HCT116 (cell line): ENCODE data around the gene HMCN1. TPM values are rescaled to one million over a fixed set of nuclear protein-coding genes. Genes with fewer than 3 reads are reported as not detected.

Source experiments
- ATAC-seq: fragments of 200-7000 bp; cut with Tn5 transposase; 2 replicates; pipeline ENCODE4 v1.9.1; 2020; ENCODE audit warnings: mild to moderate bottlenecking, moderate library complexity
- BruUV-seq: library from RNA; stranded (reverse); fragments of 400-500 nt; replicated peaks from 2 replicates; lab custom pipeline; 2021; lab: Mats Ljungman, UMichigan
- CTCF ChIA-PET: fragments of 300-600 bp; sonication (Branson Sonifier 250); formaldehyde crosslinking; loops from one replicate; lab custom pipeline; 2021; ENCODE audit warnings: antibody characterized with exemption; lab: Charles Lee
- POLR2A ChIA-PET: fragments of 300-600, 350-600 bp; sonication (Branson Sonifier 250); formaldehyde crosslinking; loops from one replicate; lab custom pipeline; 2021; ENCODE audit warnings: antibody characterized with exemption; lab: Charles Lee
- RAD21 ChIA-PET, 2 experiments: fragments of 300-600 bp; sonication (Branson Sonifier 250); formaldehyde crosslinking; loops; one replicate each; lab custom pipeline; 2023; ENCODE audit warnings: low total read pairs in 2 of 2; ENCODE audit not compliant: uncharacterized antibody in 2 of 2, unreplicated experiment in 2 of 2, low non-redundant PET in 1 of 2; lab: Charles Lee
- DNase-seq: peaks from one replicate; pipeline ENCODE4 v3.0.0-alpha.2; 2010; ENCODE audit warnings: low read depth, low spot score
- H2AFZ ChIP-seq: fragments of 200-600 bp; shearing (Covaris generic), sonication (generic); 2 replicates; pipeline ENCODE4 v1.6.1; 2017; ENCODE audit warnings: low read depth, mixed run types, mixed read lengths, antibody characterized with exemption, low read length; ENCODE audit not compliant: poor library complexity, severe bottlenecking
- H3K27ac ChIP-seq: 2 replicates; pipeline ENCODE4 v1.5.1; 2012; ENCODE audit warnings: low read depth, low read length
- H3K27me3 ChIP-seq: fragments of 200-600 bp; sonication (generic); 2 replicates; pipeline ENCODE4 v1.6.1; 2016; ENCODE audit warnings: mixed run types, low read length, mixed read lengths; ENCODE audit not compliant: insufficient read depth
- H3K36me3 ChIP-seq, 2 experiments: fragments of 200-500 bp in 1 of 2; fragments of 200-600 bp in 1 of 2; sonication (Bioruptor generic) in 1 of 2; sonication (generic) in 1 of 2; 2 replicates each; pipeline versions ENCODE4 v1.5.1 to v1.6.1; 2014 to 2016; ENCODE audit warnings: low read length in 2 of 2, inconsistent platforms in 1 of 2, mixed read lengths in 1 of 2, mixed run types in 1 of 2; ENCODE audit not compliant: insufficient read depth in 2 of 2, control insufficient read depth in 1 of 2
- H3K4me1 ChIP-seq, 2 experiments: fragments of 200-600 bp in 1 of 2; sonication (generic) in 1 of 2; 2 replicates each; pipeline versions ENCODE4 v1.5.1 to v1.6.1; 2012 to 2017; ENCODE audit warnings: low read length in 2 of 2, inconsistent platforms in 1 of 2, mild to moderate bottlenecking in 1 of 2, mixed read lengths in 1 of 2, mixed run types in 1 of 2, moderate library complexity in 1 of 2; ENCODE audit not compliant: insufficient read depth in 2 of 2, control insufficient read depth in 1 of 2
- H3K4me2 ChIP-seq: fragments of 200-600 bp; sonication (generic); 2 replicates; pipeline ENCODE4 v1.6.1; 2017; ENCODE audit warnings: mixed run types, low read length, mixed read lengths
- H3K4me3 ChIP-seq, 2 experiments: fragments of 200-600 bp in 1 of 2; sonication (generic) in 1 of 2; replicated peaks in 1 of 2; 2 replicates each; pipeline ENCODE4 v1.5.1; 2011 to 2016; ENCODE audit warnings: low read length in 2 of 2, control low read depth in 1 of 2, low read depth in 1 of 2, mild to moderate bottlenecking in 1 of 2, mixed read lengths in 1 of 2, mixed run types in 1 of 2
- H3K79me2 ChIP-seq: fragments of 200-600 bp; sonication (generic); 2 replicates; pipeline ENCODE4 v1.6.1; 2017; ENCODE audit warnings: mild to moderate bottlenecking, mixed run types, low read length, moderate library complexity, mixed read lengths; ENCODE audit not compliant: insufficient read depth
- H3K9ac ChIP-seq: fragments of 200-600 bp; sonication (generic); 2 replicates; pipeline ENCODE4 v1.6.1; 2016; ENCODE audit warnings: low read length, mixed read lengths
- H3K9me2 ChIP-seq: fragments of 200-600 bp; sonication (generic), shearing (Covaris generic); 2 replicates; pipeline ENCODE4 v1.6.1; 2017; ENCODE audit warnings: mixed run types, mild to moderate bottlenecking, moderate library complexity; ENCODE audit not compliant: insufficient read depth
- H3K9me3 ChIP-seq, 2 experiments: fragments of 200-500 bp in 1 of 2; fragments of 200-600 bp in 1 of 2; sonication (Bioruptor generic) in 1 of 2; sonication (generic) in 1 of 2; 2 replicates each; pipeline ENCODE4 v1.6.1; 2014 to 2017; ENCODE audit warnings: low read length in 2 of 2, mixed read lengths in 2 of 2, inconsistent platforms in 1 of 2, low read depth in 1 of 2, mild to moderate bottlenecking in 1 of 2, mixed run types in 1 of 2, moderate library complexity in 1 of 2; ENCODE audit not compliant: control insufficient read depth in 1 of 2, insufficient read depth in 1 of 2
- H4K20me1 ChIP-seq: fragments of 200-600 bp; sonication (generic), shearing (Covaris generic); 2 replicates; pipeline ENCODE4 v1.6.1; 2017; ENCODE audit warnings: mixed run types, mild to moderate bottlenecking, moderate library complexity; ENCODE audit not compliant: insufficient read depth
- CBX3 ChIP-seq: IDR thresholded peaks from 2 replicates; pipeline ENCODE4 v1.6.1; 2012; ENCODE audit warnings: low read depth
- ELF1 ChIP-seq: IDR thresholded peaks from 2 replicates; pipeline ENCODE4 v1.6.1; 2012; ENCODE audit warnings: low read depth, borderline replicate concordance
- EZH2 ChIP-seq: fragments of 200-600 bp; sonication (generic); IDR thresholded peaks from 2 replicates; pipeline ENCODE4 v1.6.1; 2017; ENCODE audit warnings: antibody characterized with exemption, mixed run types
- EZH2phosphoT487 ChIP-seq: fragments of 200-600 bp; IDR thresholded peaks from 2 replicates; pipeline ENCODE4 v1.6.1; 2018; ENCODE audit warnings: antibody characterized with exemption, borderline replicate concordance
- JUND ChIP-seq: IDR thresholded peaks from 2 replicates; pipeline ENCODE4 v1.6.1; 2012
- POLR2A ChIP-seq: IDR thresholded peaks from 2 replicates; pipeline ENCODE4 v1.7.0; 2011; ENCODE audit warnings: borderline replicate concordance; ENCODE audit not compliant: insufficient read depth, insufficient read length; ENCODE audit errors: extremely low read depth
- POLR2AphosphoS5 ChIP-seq: IDR thresholded peaks from 2 replicates; pipeline ENCODE4 v1.6.1; 2011; ENCODE audit warnings: mild to moderate bottlenecking, low read depth, low read length, moderate library complexity
- RAD21 ChIP-seq: IDR thresholded peaks from 2 replicates; pipeline ENCODE4 v1.6.1; 2012; ENCODE audit warnings: low read depth, mild to moderate bottlenecking
- SIN3A ChIP-seq: IDR thresholded peaks from 2 replicates; pipeline ENCODE4 v1.6.1; 2012; ENCODE audit warnings: low read depth
- SP1 ChIP-seq: IDR thresholded peaks from 2 replicates; pipeline ENCODE4 v1.6.1; 2012; ENCODE audit warnings: low read depth
- TCF7L2 ChIP-seq: IDR thresholded peaks from 2 replicates; pipeline ENCODE4 v1.7.0; 2011; ENCODE audit warnings: borderline replicate concordance, inconsistent platforms; ENCODE audit not compliant: insufficient read depth, insufficient read length; ENCODE audit errors: extremely low read depth
- YY1 ChIP-seq: IDR thresholded peaks from 2 replicates; pipeline ENCODE4 v1.6.1; 2011; ENCODE audit warnings: low read length, low read depth, moderate library complexity, mild to moderate bottlenecking; ENCODE audit not compliant: insufficient replicate concordance; ENCODE audit errors: extremely low read depth
- ZBTB33 ChIP-seq: IDR thresholded peaks from 2 replicates; pipeline ENCODE4 v1.6.1; 2011; ENCODE audit warnings: mild to moderate bottlenecking, low read length, moderate library complexity; ENCODE audit not compliant: insufficient replicate concordance; ENCODE audit errors: extremely low read depth
- ZFX ChIP-seq: fragments of 450-650 bp; IDR thresholded peaks from 2 replicates; pipeline ENCODE4 v1.6.1; 2017
- intact Hi-C: fragments of 100-400 bp; cut with micrococcal nuclease; formaldehyde crosslinking; loops from 2 replicates; pipeline ENCODE4 v1.10.0; 2022
- total RNA-seq: library from RNA; stranded (reverse); gene quantifications from one replicate; pipeline ENCODE4 v1.2.1, GENCODE V29; 2021; ENCODE audit not compliant: unreplicated experiment
- TF ChIP-seq, protein P1 (sequence below): IDR thresholded peaks from 2 replicates; pipeline ENCODE4 v1.6.1; 2012; ENCODE audit warnings: low read depth
- TF ChIP-seq, protein P2 (sequence below), 3 experiments: fragments of 200-600 bp in 1 of 3; sonication (generic) in 1 of 3; IDR thresholded peaks in 2 of 3; conservative IDR thresholded peaks in 1 of 3; 2 replicates each; pipeline ENCODE4 v1.5.1; 2012 to 2017; ENCODE audit warnings: low read depth in 2 of 3, low read length in 2 of 3, antibody characterized with exemption in 1 of 3, borderline replicate concordance in 1 of 3, control low read depth in 1 of 3, mild to moderate bottlenecking in 1 of 3, mixed read lengths in 1 of 3, mixed run types in 1 of 3, moderate library complexity in 1 of 3; ENCODE audit not compliant: insufficient read depth in 1 of 3
- TF ChIP-seq, protein P3 (sequence below): IDR thresholded peaks from 2 replicates; pipeline ENCODE4 v1.6.1; 2012

The HMCN1 gene
- total RNA-seq, 1 experiment from 2014 or later, result 0.59 TPM

- ATAC-seq (no peak), DNase-seq (no peak)
- no peak overlapping the region for H3K4me3 ChIP-seq
- RAD21 ChIA-PET, result no interaction called here
- CTCF ChIA-PET, result no interaction called here
- no peak overlapping the region for H3K9ac ChIP-seq
- BruUV-seq, result no TSS peak
- no peak overlapping the region for H3K4me2 ChIP-seq
- H2AFZ ChIP-seq, result no peak overlapping the region
- no peaks in the 10 kb centered on the region for H4K20me1 ChIP-seq
- H3K9me2 ChIP-seq, result no peaks in the 10 kb centered on the region
- no peaks in the 10 kb centered on the region for H3K79me2 ChIP-seq
- no peaks in the 10 kb centered on the region for H3K27me3 ChIP-seq
- POLR2A ChIA-PET, result no interaction called here
- no peak overlapping the region for H3K27ac ChIP-seq
- intact Hi-C loops, result no loop called here
- H3K4me1 ChIP-seq, result no peaks in the 10 kb centered on the region
- no peaks in the 10 kb centered on the region for H3K36me3 ChIP-seq
- no peaks in the 10 kb centered on the region for H3K9me3 ChIP-seq
- TF ChIP-seq EZH2 (no peak), TCF7L2 (no peak), SP1 (no peak), RAD21 (no peak), SIN3A (no peak), YY1 (no peak), EZH2phosphoT487 (no peak), ELF1 (no peak), POLR2AphosphoS5 (no peak), ZFX (no peak), JUND (no peak), ZBTB33 (no peak), POLR2A (no peak), CBX3 (no peak)
- TF ChIP-seq, protein P1, sequence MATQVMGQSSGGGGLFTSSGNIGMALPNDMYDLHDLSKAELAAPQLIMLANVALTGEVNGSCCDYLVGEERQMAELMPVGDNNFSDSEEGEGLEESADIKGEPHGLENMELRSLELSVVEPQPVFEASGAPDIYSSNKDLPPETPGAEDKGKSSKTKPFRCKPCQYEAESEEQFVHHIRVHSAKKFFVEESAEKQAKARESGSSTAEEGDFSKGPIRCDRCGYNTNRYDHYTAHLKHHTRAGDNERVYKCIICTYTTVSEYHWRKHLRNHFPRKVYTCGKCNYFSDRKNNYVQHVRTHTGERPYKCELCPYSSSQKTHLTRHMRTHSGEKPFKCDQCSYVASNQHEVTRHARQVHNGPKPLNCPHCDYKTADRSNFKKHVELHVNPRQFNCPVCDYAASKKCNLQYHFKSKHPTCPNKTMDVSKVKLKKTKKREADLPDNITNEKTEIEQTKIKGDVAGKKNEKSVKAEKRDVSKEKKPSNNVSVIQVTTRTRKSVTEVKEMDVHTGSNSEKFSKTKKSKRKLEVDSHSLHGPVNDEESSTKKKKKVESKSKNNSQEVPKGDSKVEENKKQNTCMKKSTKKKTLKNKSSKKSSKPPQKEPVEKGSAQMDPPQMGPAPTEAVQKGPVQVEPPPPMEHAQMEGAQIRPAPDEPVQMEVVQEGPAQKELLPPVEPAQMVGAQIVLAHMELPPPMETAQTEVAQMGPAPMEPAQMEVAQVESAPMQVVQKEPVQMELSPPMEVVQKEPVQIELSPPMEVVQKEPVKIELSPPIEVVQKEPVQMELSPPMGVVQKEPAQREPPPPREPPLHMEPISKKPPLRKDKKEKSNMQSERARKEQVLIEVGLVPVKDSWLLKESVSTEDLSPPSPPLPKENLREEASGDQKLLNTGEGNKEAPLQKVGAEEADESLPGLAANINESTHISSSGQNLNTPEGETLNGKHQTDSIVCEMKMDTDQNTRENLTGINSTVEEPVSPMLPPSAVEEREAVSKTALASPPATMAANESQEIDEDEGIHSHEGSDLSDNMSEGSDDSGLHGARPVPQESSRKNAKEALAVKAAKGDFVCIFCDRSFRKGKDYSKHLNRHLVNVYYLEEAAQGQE, result no peak
- TF ChIP-seq, protein P2, sequence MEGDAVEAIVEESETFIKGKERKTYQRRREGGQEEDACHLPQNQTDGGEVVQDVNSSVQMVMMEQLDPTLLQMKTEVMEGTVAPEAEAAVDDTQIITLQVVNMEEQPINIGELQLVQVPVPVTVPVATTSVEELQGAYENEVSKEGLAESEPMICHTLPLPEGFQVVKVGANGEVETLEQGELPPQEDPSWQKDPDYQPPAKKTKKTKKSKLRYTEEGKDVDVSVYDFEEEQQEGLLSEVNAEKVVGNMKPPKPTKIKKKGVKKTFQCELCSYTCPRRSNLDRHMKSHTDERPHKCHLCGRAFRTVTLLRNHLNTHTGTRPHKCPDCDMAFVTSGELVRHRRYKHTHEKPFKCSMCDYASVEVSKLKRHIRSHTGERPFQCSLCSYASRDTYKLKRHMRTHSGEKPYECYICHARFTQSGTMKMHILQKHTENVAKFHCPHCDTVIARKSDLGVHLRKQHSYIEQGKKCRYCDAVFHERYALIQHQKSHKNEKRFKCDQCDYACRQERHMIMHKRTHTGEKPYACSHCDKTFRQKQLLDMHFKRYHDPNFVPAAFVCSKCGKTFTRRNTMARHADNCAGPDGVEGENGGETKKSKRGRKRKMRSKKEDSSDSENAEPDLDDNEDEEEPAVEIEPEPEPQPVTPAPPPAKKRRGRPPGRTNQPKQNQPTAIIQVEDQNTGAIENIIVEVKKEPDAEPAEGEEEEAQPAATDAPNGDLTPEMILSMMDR (IDR thresholded peaks at IDR 0.05 in 2 of 3, conservative IDR thresholded peaks at IDR 0.05 in 1 of 3; ENCODE audit: borderline replicate concordance in 1 of 3, insufficient read depth in 1 of 3, low read depth in 2 of 3, low read length in 2 of 3), result no peak
- TF ChIP-seq, protein P3, sequence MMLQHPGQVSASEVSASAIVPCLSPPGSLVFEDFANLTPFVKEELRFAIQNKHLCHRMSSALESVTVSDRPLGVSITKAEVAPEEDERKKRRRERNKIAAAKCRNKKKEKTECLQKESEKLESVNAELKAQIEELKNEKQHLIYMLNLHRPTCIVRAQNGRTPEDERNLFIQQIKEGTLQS, result no peak
Measured at GRCh38 chr1:185980891-185981290, 246.7 kb downstream of the HMCN1 start.
